K562 (cell line): ENCODE measurements around the gene BOC. TPM values are rescaled to one million over a fixed set of nuclear protein-coding genes. Genes with fewer than 3 reads are reported as not detected.

ENCODE experiments used
- ATAC-seq: fragments of 200-7000 bp; cut with Tn5 transposase; 3 replicates; pipeline ENCODE4 v1.9.1; 2020; ENCODE audit warnings: moderate library complexity
- BruUV-seq: library from RNA; stranded (reverse); fragments of 400-500 nt; replicated peaks from 2 replicates; lab custom pipeline; 2021; lab: Mats Ljungman, UMichigan
- CTCF ChIA-PET: fragments of 300-600 bp; formaldehyde crosslinking; extraction: SDS; loops from one replicate; lab custom pipeline; 2021; ENCODE audit warnings: low intra/inter-chr PET ratio; lab: Yijun Ruan, JAX
- POLR2A ChIA-PET: fragments of 300-600, 350-650 bp; sonication (Branson Sonifier 250); formaldehyde crosslinking; extraction: SDS; loops from one replicate; lab custom pipeline; 2021; ENCODE audit warnings: antibody characterized with exemption, inconsistent platforms; lab: Yijun Ruan, JAX
- DNase-seq, 4 experiments: peaks; one replicate each; pipeline versions ENCODE4 v3.0.0 to v3.0.0-alpha.2; 2011 to 2018; ENCODE audit warnings: low spot score in 3 of 4, mixed read lengths in 3 of 4; ENCODE audit errors: extremely low read depth in 1 of 4
- FAIRE-seq: peaks from 2 replicates; lab custom pipeline; 2011; peaks lifted over from hg19 to GRCh38; lab: Jason Lieb, UNC
- H2AFZ ChIP-seq: 2 replicates; pipeline ENCODE4 v1.6.0; 2011; ENCODE audit warnings: low read depth, low read length, control low read depth, inconsistent platforms
- H3K27ac ChIP-seq: fragments of 200-600 bp; 3 replicates; pipeline ENCODE4 v1.8.0; 2011; ENCODE audit warnings: low read depth, mild to moderate bottlenecking, control low read depth, inconsistent platforms, low read length, moderate library complexity, mixed read lengths; ENCODE audit errors: extremely low read depth
- H3K27me3 ChIP-seq, 2 experiments: fragments of 300-600 bp in 1 of 2; 2 replicates in 1 of 2; 3 replicates in 1 of 2; pipeline versions ENCODE4 v1.6.0 to v1.8.0; 2011; ENCODE audit warnings: inconsistent platforms in 2 of 2, low read length in 2 of 2, mild to moderate bottlenecking in 1 of 2, mixed read lengths in 1 of 2, moderate library complexity in 1 of 2; ENCODE audit not compliant: control insufficient read depth in 2 of 2, insufficient read depth in 2 of 2
- H3K36me3 ChIP-seq: fragments of 300-600 bp; 3 replicates; pipeline ENCODE4 v1.8.0; 2011; ENCODE audit warnings: mild to moderate bottlenecking, low read length, inconsistent platforms; ENCODE audit not compliant: control insufficient read depth, insufficient read depth
- H3K4me1 ChIP-seq, 2 experiments: fragments of 200-600 bp in 1 of 2; replicated peaks in 1 of 2; 2 replicates in 1 of 2; 3 replicates in 1 of 2; pipeline versions ENCODE4 v1.5.1 to v1.8.0; 2011; ENCODE audit warnings: inconsistent platforms in 2 of 2, low read length in 2 of 2, mild to moderate bottlenecking in 1 of 2, mixed read lengths in 1 of 2, moderate library complexity in 1 of 2; ENCODE audit not compliant: control insufficient read depth in 2 of 2, insufficient read depth in 2 of 2
- H3K4me2 ChIP-seq: 2 replicates; pipeline ENCODE4 v1.6.1; 2011; ENCODE audit warnings: low read length, control low read depth, inconsistent platforms, mixed read lengths; ENCODE audit not compliant: insufficient read depth
- H3K4me3 ChIP-seq: fragments of 200-600 bp; sonication (generic), shearing (Covaris generic); 2 replicates; pipeline ENCODE4 v1.5.1; 2016; ENCODE audit warnings: control low read depth, inconsistent platforms
- H3K79me2 ChIP-seq: fragments of 200-600 bp; 3 replicates; pipeline ENCODE4 v1.8.0; 2011; ENCODE audit warnings: low read length, inconsistent platforms; ENCODE audit not compliant: control insufficient read depth, insufficient read depth
- H3K9ac ChIP-seq, 2 experiments: 2 replicates each; pipeline versions ENCODE4 v1.6.0 to v1.6.1; 2011; ENCODE audit warnings: low read depth in 2 of 2, low read length in 2 of 2, control low read depth in 1 of 2, inconsistent platforms in 1 of 2, mild to moderate bottlenecking in 1 of 2, mixed read lengths in 1 of 2; ENCODE audit not compliant: insufficient read depth in 1 of 2
- H3K9me1 ChIP-seq: one replicate; pipeline ENCODE4 v1.6.0; 2011; ENCODE audit warnings: inconsistent platforms, mild to moderate bottlenecking, low read length, moderate library complexity; ENCODE audit not compliant: control insufficient read depth, insufficient read depth
- H3K9me3 ChIP-seq: replicated peaks from 2 replicates; pipeline ENCODE4 v1.5.1; 2011; ENCODE audit warnings: low read depth, low read length, inconsistent platforms; ENCODE audit not compliant: control insufficient read depth, insufficient read depth
- H4K20me1 ChIP-seq: replicated peaks from 2 replicates; pipeline ENCODE4 v1.6.1; 2011; ENCODE audit warnings: low read length, inconsistent platforms, mixed read lengths; ENCODE audit not compliant: control insufficient read depth, insufficient read depth
- CBX3 ChIP-seq, 2 experiments: IDR thresholded peaks; 1 replicate in 1 of 2; 2 replicates in 1 of 2; pipeline ENCODE4 v1.6.1; 2012; ENCODE audit warnings: inconsistent platforms in 2 of 2, low read length in 2 of 2, borderline replicate concordance in 1 of 2, control low read depth in 1 of 2
- EHMT2 ChIP-seq: fragments of 450-650 bp; IDR thresholded peaks from 2 replicates; pipeline ENCODE4 v1.6.1; 2018; ENCODE audit warnings: antibody characterized with exemption
- EP400 ChIP-seq: fragments of 450-650 bp; IDR thresholded peaks from 2 replicates; pipeline ENCODE4 v1.6.1; 2017; ENCODE audit warnings: antibody characterized with exemption, mild to moderate bottlenecking, moderate library complexity
- ILK ChIP-seq: fragments of 450-650 bp; IDR thresholded peaks from 2 replicates; pipeline ENCODE4 v1.6.1; 2016; ENCODE audit warnings: missing genetic modification characterization, low read depth, mild to moderate bottlenecking, missing compliant biosample characterization, moderate library complexity, borderline replicate concordance
- LARP7 ChIP-seq: fragments of 450-650 bp; IDR thresholded peaks from 2 replicates; pipeline ENCODE4 v1.6.1; 2016
- MTA2 ChIP-seq: fragments of 450-650 bp; IDR thresholded peaks from 2 replicates; pipeline ENCODE4 v1.6.1; 2016; ENCODE audit warnings: low read depth
- MYBL2 ChIP-seq, 2 experiments: fragments of 450-650 bp in 1 of 2; sonication (generic) in 1 of 2; formaldehyde crosslinking in 1 of 2; IDR thresholded peaks; 2 replicates each; pipeline versions ENCODE4 v1.6.1 to v1.8.1; 2017 to 2022; ENCODE audit warnings: borderline replicate concordance in 1 of 2, inconsistent platforms in 1 of 2, low read depth in 1 of 2, mild to moderate bottlenecking in 1 of 2, missing genetic modification reagents in 1 of 2, moderate library complexity in 1 of 2
- NFYB ChIP-seq: IDR thresholded peaks from 2 replicates; pipeline ENCODE4 v1.6.1; 2011; ENCODE audit warnings: mild to moderate bottlenecking, moderate library complexity; ENCODE audit not compliant: insufficient read length; ENCODE audit errors: extremely low read depth
- PTRF ChIP-seq: fragments of 450-650 bp; IDR thresholded peaks from 2 replicates; pipeline ENCODE4 v1.6.1; 2016; ENCODE audit warnings: mild to moderate bottlenecking, missing genetic modification characterization, missing compliant biosample characterization
- SRF ChIP-seq, 2 experiments: fragments of 250-450, 450-650 bp in 1 of 2; sonication (Bioruptor Pico) in 1 of 2; sonication (generic) in 1 of 2; formaldehyde crosslinking; IDR thresholded peaks; 2 replicates each; pipeline versions ENCODE4 v1.5.0 to v1.5.1; 2020 to 2022; ENCODE audit warnings: mild to moderate bottlenecking in 1 of 2, missing genetic modification reagents in 1 of 2
- TFAM ChIP-seq: fragments of 250-450 bp; sonication (Bioruptor Pico); conservative IDR thresholded peaks from 2 replicates; pipeline ENCODE4 v1.5.0; 2021; ENCODE audit warnings: mild to moderate bottlenecking, moderate library complexity
- TRIM28 ChIP-seq: fragments of 450-650 bp; IDR thresholded peaks from 2 replicates; pipeline ENCODE4 v1.6.1; 2017
- U2AF1 ChIP-seq: fragments of 200-400 bp; formaldehyde crosslinking; optimal IDR thresholded peaks from 2 replicates; pipeline ENCODE3; 2017; ENCODE audit warnings: mild to moderate bottlenecking, low read depth, low read length, moderate library complexity
- ZNF212 ChIP-seq: fragments of 450-650 bp; formaldehyde crosslinking; IDR thresholded peaks from 2 replicates; pipeline ENCODE4 v1.4.0; 2020; ENCODE audit warnings: mild to moderate bottlenecking
- WGBS: fragments of 100-300 bp; shearing (Covaris generic); methylation state at CpG from one replicate; pipeline ENCODE4 v1.1.6; 2016; ENCODE audit warnings: low coverage, mixed read lengths; ENCODE audit not compliant: insufficient coverage; ENCODE audit errors: missing lambda C conversion rate; 5-methylcytosine and 5-hydroxymethylcytosine counted together
- in situ Hi-C: fragments of 300-500 bp; cut with MboI; formaldehyde crosslinking; loops from 4 replicates; pipeline ENCODE4 v1.15.0; 2018; ENCODE audit warnings: inconsistent platforms, mixed read lengths
- intact Hi-C: fragments of 100-400 bp; cut with micrococcal nuclease; formaldehyde crosslinking; loops from 2 replicates; pipeline ENCODE4 v1.14.2; 2022
- polyA plus RNA-seq, 8 experiments: library from polyadenylated mRNA; depleted of rRNA in 4 of 8; stranded (reverse) in 5 of 8; unstranded in 3 of 8; fragments of >200 nt; fragmentation: Nextera tagmentation in 2 of 8; fragmentation: Illumina TruSeq in 1 of 8; extraction: Ambion mirVana in 2 of 8; extraction: Trizol in 1 of 8; gene quantifications; 2 replicates each; pipeline versions ENCODE4 v1.2.1 to v1.2.3, GENCODE V29; 2011 to 2014; ENCODE audit warnings: inconsistent platforms in 1 of 8, missing spikeins in 1 of 8
- total RNA-seq, 7 experiments: library from RNA; depleted of rRNA in 6 of 7; stranded (reverse); fragments of >200 nt in 6 of 7; fragmentation: Illumina TruSeq in 2 of 7; extraction: Trizol in 2 of 7; gene quantifications; 2 replicates each; pipeline versions ENCODE4 v1.2.1 to v1.2.3, GENCODE V29; 2011 to 2021; ENCODE audit warnings: low replicate concordance in 1 of 7
- TF ChIP-seq, protein P1 (sequence below): fragments of 250-450 bp; sonication (Bioruptor Pico); IDR thresholded peaks from 2 replicates; pipeline ENCODE4 v1.4.0; 2020
- TF ChIP-seq, protein P2 (sequence below): fragments of 200-800 bp; sonication (Bioruptor generic); IDR thresholded peaks from 2 replicates; pipeline ENCODE4 v1.6.1; 2017; ENCODE audit warnings: missing genetic modification characterization, missing compliant biosample characterization

The BOC gene
- total and polyA plus RNA-seq, 9 of the 15 experiments (the other 6 are each of a cell fraction or from before 2014, with no cell fraction given), result not detected

DNA sequence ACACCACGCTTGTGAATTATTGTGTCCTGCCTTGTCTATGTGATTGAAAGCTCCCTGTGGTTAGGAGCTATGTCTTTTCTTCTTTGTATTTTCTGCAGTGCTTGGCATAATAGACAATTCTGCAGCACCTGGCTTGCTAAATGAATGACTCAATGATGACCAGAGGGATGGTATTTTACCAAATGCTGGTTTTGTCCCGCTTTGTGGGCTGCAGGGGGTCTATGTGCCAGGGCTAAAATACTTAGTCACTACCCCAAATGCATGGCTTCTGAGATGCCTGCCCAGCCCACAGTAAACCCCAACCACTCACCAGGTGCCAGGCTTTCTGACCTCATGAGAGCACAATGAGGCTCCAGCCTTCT, 50.9 kb downstream of the BOC start:
- CTCF ChIA-PET, result no interaction called here
- BruUV-seq, result no TSS peak

More for the DNA sequence above, 50.9 kb downstream of the BOC start:
- H3K9ac ChIP-seq, result no peak overlapping the region
- 0% methylated on average over 2 of the region's 2 CpGs for WGBS
- FAIRE-seq (no peak), ATAC-seq (no peak), DNase-seq (no peak)
- peaks cover 0 to 6% of the 10 kb centered on the region in 2 experiments; a peak in 2 of 5 replicates for H3K27me3 ChIP-seq
- H2AFZ ChIP-seq, result no peak overlapping the region
- POLR2A ChIA-PET, result no interaction called here
- no peak overlapping the region for H3K4me3 ChIP-seq
- no peaks in the 10 kb centered on the region for H3K9me1 ChIP-seq
- in situ Hi-C loops (loop anchor here (25.0 kb wide), 1 partner anchor 625 kb away; the partner anchor contains the start of gene CCDC80), intact Hi-C loops (no loop called here)
- H3K27ac ChIP-seq, result no peak overlapping the region
- no peaks in the 10 kb centered on the region for H3K4me1 ChIP-seq
- H3K9me3 ChIP-seq, result no peaks in the 10 kb centered on the region
- no peaks in the 10 kb centered on the region for H4K20me1 ChIP-seq
- no peaks in the 10 kb centered on the region for H3K36me3 ChIP-seq
- no peak for TF ChIP-seq SRF (CRISPR knock-in tag; IDR thresholded peaks at IDR 0.05)
- no peak for TF ChIP-seq EHMT2
- no peak for TF ChIP-seq CBX3 (IDR thresholded peaks at IDR 0.05; ENCODE audit: borderline replicate concordance in 1 of 2, low read length in 2 of 2)
- no peak for TF ChIP-seq ILK
- TF ChIP-seq TRIM28, result no peak
- no peak for TF ChIP-seq ZNF212 (CRISPR knock-in tag)
- TF ChIP-seq EP400, result no peak
- TF ChIP-seq MTA2, result no peak
- TF ChIP-seq, protein P1, sequence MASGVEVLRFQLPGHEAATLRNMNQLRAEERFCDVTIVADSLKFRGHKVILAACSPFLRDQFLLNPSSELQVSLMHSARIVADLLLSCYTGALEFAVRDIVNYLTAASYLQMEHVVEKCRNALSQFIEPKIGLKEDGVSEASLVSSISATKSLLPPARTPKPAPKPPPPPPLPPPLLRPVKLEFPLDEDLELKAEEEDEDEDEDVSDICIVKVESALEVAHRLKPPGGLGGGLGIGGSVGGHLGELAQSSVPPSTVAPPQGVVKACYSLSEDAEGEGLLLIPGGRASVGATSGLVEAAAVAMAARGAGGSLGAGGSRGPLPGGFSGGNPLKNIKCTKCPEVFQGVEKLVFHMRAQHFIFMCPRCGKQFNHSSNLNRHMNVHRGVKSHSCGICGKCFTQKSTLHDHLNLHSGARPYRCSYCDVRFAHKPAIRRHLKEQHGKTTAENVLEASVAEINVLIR, result no peak
- no peak for TF ChIP-seq PTRF
- no peak for TF ChIP-seq TFAM (CRISPR knock-in tag)
- no peak for TF ChIP-seq LARP7
- TF ChIP-seq, protein P2, sequence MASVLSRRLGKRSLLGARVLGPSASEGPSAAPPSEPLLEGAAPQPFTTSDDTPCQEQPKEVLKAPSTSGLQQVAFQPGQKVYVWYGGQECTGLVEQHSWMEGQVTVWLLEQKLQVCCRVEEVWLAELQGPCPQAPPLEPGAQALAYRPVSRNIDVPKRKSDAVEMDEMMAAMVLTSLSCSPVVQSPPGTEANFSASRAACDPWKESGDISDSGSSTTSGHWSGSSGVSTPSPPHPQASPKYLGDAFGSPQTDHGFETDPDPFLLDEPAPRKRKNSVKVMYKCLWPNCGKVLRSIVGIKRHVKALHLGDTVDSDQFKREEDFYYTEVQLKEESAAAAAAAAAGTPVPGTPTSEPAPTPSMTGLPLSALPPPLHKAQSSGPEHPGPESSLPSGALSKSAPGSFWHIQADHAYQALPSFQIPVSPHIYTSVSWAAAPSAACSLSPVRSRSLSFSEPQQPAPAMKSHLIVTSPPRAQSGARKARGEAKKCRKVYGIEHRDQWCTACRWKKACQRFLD (CRISPR knock-in tag), result no peak
- no peak for TF ChIP-seq MYBL2 (IDR thresholded peaks at IDR 0.05; ENCODE audit: low read depth)
- TF ChIP-seq MYBL2 (CRISPR knock-in tag; IDR thresholded peaks at IDR 0.05; ENCODE audit: borderline replicate concordance), result no peak
- TF ChIP-seq NFYB, result no peak
- TF ChIP-seq U2AF1, result no peak
- TF ChIP-seq, all 486 proteins: peak for 0
- Histone ChIP-seq H3K4me2 (no peak overlapping the region), H3K79me2 (no peaks in the 10 kb centered on the region)
